Natural killer cell (primary cell): ENCODE measurements around the gene HAAO. TPM values are rescaled to one million over a fixed set of nuclear protein-coding genes. Genes with fewer than 3 reads are reported as not detected.
"Not testable (repeated sequence)": the region's sequence is repeated elsewhere in the genome, so short reads cannot be mapped to it uniquely, and the experiment has no call there.

Experiments used
- ATAC-seq, 3 donors: fragments of 150-1000 bp in 2 of 3; fragments of 200-7000 bp in 1 of 3; cut with Tn5 transposase; 1 replicate in 1 of 3; 2 replicates in 2 of 3; pipeline ENCODE4 v1.10.0; 2021; ENCODE audit warnings: mild to moderate bottlenecking in 2 of 3, moderate library complexity in 2 of 3
- DNase-seq, 2 donors: peaks; one replicate each; pipeline versions ENCODE4 v3.0.0 to v3.0.0-alpha.2; 2013 to 2021; ENCODE audit warnings: mixed read lengths in 1 of 2
- H3K27ac ChIP-seq: one replicate; pipeline ENCODE4 v1.5.1; 2013; ENCODE audit warnings: mild to moderate bottlenecking, low read length
- H3K27me3 ChIP-seq: one replicate; pipeline ENCODE4 v1.6.1; 2013; ENCODE audit warnings: low read length; ENCODE audit not compliant: control insufficient read depth, insufficient read depth
- H3K36me3 ChIP-seq: one replicate; pipeline ENCODE4 v1.6.1; 2013; ENCODE audit warnings: low read length; ENCODE audit not compliant: control insufficient read depth, insufficient read depth
- H3K4me1 ChIP-seq: one replicate; pipeline ENCODE4 v1.6.1; 2013; ENCODE audit warnings: low read length; ENCODE audit not compliant: control insufficient read depth, insufficient read depth
- H3K4me3 ChIP-seq: one replicate; pipeline ENCODE4 v1.5.1; 2013; ENCODE audit warnings: low read length
- H3K9me3 ChIP-seq: one replicate; pipeline ENCODE4 v1.6.1; 2013; ENCODE audit warnings: low read length; ENCODE audit not compliant: control insufficient read depth, insufficient read depth
- H3K27ac Mint-ChIP-seq, 2 donors: one replicate each; pipeline ENCODE4 v1.8.0; 2022; ENCODE audit warnings: mild to moderate bottlenecking in 2 of 2, mixed read lengths in 2 of 2, moderate library complexity in 1 of 2
- H3K27me3 Mint-ChIP-seq, 2 donors: one replicate each; pipeline ENCODE4 v1.8.0; 2022; ENCODE audit warnings: low read depth in 2 of 2, mixed read lengths in 2 of 2
- H3K36me3 Mint-ChIP-seq: one replicate; pipeline ENCODE4 v1.8.0; 2022; ENCODE audit warnings: mixed read lengths
- H3K4me1 Mint-ChIP-seq, 2 donors: one replicate each; pipeline ENCODE4 v1.8.0; 2022; ENCODE audit warnings: mixed read lengths in 2 of 2
- H3K4me3 Mint-ChIP-seq: one replicate; pipeline ENCODE4 v1.8.0; 2022; ENCODE audit warnings: mild to moderate bottlenecking, moderate library complexity, mixed read lengths
- H3K9me3 Mint-ChIP-seq, 2 donors: one replicate each; pipeline ENCODE4 v1.8.0; 2022; ENCODE audit warnings: mixed read lengths in 2 of 2
- WGBS: methylation state at CpG from one replicate; pipeline ENCODE4 v1.1.7; 2013; ENCODE audit warnings: missing lambda C conversion rate; ENCODE audit not compliant: insufficient coverage; 5-methylcytosine and 5-hydroxymethylcytosine counted together
- intact Hi-C: fragments of 100-400 bp; cut with micrococcal nuclease; formaldehyde crosslinking; loops from one replicate; pipeline ENCODE4 v1.14.2; 2022
- total RNA-seq, 4 donors: library from RNA; stranded (reverse); fragments of 120-200 nt in 1 of 4; gene quantifications; one replicate each; pipeline versions ENCODE4 v1.2.3 to v1.2.4, GENCODE V29; 2013 to 2022
- TF ChIP-seq, protein P1 (sequence below): fragments of 200-600 bp; IDR thresholded peaks from one replicate; pipeline ENCODE4 v1.8.0; 2022; ENCODE audit warnings: antibody characterized with exemption

The HAAO gene
- total RNA-seq, 3 donors from 2014 or later (not counting 1 experiment from before 2014, with no cell fraction given) = 0.35 to 1.3 (median 0.68) TPM

- TF ChIP-seq, protein P1, sequence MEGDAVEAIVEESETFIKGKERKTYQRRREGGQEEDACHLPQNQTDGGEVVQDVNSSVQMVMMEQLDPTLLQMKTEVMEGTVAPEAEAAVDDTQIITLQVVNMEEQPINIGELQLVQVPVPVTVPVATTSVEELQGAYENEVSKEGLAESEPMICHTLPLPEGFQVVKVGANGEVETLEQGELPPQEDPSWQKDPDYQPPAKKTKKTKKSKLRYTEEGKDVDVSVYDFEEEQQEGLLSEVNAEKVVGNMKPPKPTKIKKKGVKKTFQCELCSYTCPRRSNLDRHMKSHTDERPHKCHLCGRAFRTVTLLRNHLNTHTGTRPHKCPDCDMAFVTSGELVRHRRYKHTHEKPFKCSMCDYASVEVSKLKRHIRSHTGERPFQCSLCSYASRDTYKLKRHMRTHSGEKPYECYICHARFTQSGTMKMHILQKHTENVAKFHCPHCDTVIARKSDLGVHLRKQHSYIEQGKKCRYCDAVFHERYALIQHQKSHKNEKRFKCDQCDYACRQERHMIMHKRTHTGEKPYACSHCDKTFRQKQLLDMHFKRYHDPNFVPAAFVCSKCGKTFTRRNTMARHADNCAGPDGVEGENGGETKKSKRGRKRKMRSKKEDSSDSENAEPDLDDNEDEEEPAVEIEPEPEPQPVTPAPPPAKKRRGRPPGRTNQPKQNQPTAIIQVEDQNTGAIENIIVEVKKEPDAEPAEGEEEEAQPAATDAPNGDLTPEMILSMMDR = no peak
- Histone ChIP-seq H3K4me1 (no peaks in the 10 kb centered on the region), H3K27me3 (no peaks in the 10 kb centered on the region), H3K36me3 (peaks cover 1% of the 10 kb centered on the region), H3K27ac (no peak overlapping the region), H3K9me3 (no peaks in the 10 kb centered on the region), H3K4me3 (no peak overlapping the region)
- intact Hi-C loops = no loop called here
- Mint-ChIP-seq H3K36me3 (peaks cover 23% of the 10 kb centered on the region), H3K9me3 (peaks cover 4 to 17% of the 10 kb centered on the region in 2 donors), H3K4me3 (no peak overlapping the region), H3K27me3 (no peaks in the 10 kb centered on the region), H3K27ac (no peak overlapping the region), H3K4me1 (peaks cover 0 to 6% of the 10 kb centered on the region in 2 donors)
- no peak for DNase-seq
- no peak for ATAC-seq
Observed at GRCh38 chr2:42736598-42737322, 55.6 kb downstream of the HAAO start.

GRCh38 chr2:42733852-42734251, 58.5 kb downstream of the HAAO start:
- peaks cover 29% of the 10 kb centered on the region for H3K36me3 Mint-ChIP-seq
- peaks cover 4 to 20% of the 10 kb centered on the region in 2 donors for H3K9me3 Mint-ChIP-seq
- 89% methylated on average over 1 of the region's 1 CpG for WGBS
- TF ChIP-seq, protein P1 = no peak
- no peak overlapping the region for H3K27ac Mint-ChIP-seq
- no peaks in the 10 kb centered on the region for H3K9me3 ChIP-seq
- no peaks in the 10 kb centered on the region for H3K27me3 Mint-ChIP-seq
- H3K4me3 Mint-ChIP-seq = no peak overlapping the region
- H3K4me1 ChIP-seq = no peaks in the 10 kb centered on the region
- intact Hi-C loops = no loop called here
- H3K4me3 ChIP-seq = no peak overlapping the region
- no peaks in the 10 kb centered on the region for H3K27me3 ChIP-seq
- H3K36me3 ChIP-seq = peaks cover 1% of the 10 kb centered on the region
- H3K4me1 Mint-ChIP-seq = peaks cover 0 to 6% of the 10 kb centered on the region in 2 donors
- no peak for DNase-seq
- H3K27ac ChIP-seq = no peak overlapping the region
- no peak for ATAC-seq

GRCh38 chr2:42731316-42731715, 61.1 kb downstream of the HAAO start:
- H3K4me3 Mint-ChIP-seq, DNase-seq, intact Hi-C loops, H3K27ac Mint-ChIP-seq, H3K4me1 Mint-ChIP-seq, ATAC-seq, H3K27me3 ChIP-seq, H3K27ac ChIP-seq, H3K4me1 ChIP-seq, H3K36me3 ChIP-seq, H3K4me3 ChIP-seq, H3K9me3 ChIP-seq, H3K27me3 Mint-ChIP-seq: not testable (repeated sequence)
- 90% methylated on average over 4 of the region's 4 CpGs for WGBS
- peaks cover 4 to 20% of the 10 kb centered on the region in 2 donors for H3K9me3 Mint-ChIP-seq
- peaks cover 29% of the 10 kb centered on the region for H3K36me3 Mint-ChIP-seq

DNA sequence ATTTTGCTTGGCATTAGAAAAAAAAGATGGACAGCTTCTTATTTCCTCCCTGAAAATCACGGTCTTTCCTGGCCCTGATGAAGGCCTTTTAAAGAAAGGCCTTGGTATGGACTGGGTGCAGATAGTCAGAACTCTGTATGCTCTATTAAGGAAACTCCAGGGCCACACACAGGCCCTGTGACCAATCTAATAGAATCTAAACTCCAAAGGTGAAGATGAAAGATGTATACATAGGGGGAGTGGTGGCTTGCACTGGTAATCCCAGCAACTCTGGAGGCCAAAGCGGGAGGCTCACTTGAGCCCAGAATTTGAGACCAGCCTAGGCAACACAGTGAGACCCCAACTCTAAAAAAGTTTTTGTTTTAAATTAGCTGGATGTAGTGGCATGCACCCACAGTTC, 65.7 kb downstream of the HAAO start:
- intact Hi-C loops = no loop called here
- H3K4me1 Mint-ChIP-seq = no peaks in the 10 kb centered on the region
- H3K4me3 ChIP-seq = no peak overlapping the region

More for the DNA sequence above, 65.7 kb downstream of the HAAO start:
- Histone ChIP-seq H3K9me3 (no peaks in the 10 kb centered on the region), H3K27ac (no peak overlapping the region), H3K4me1 (no peaks in the 10 kb centered on the region), H3K36me3 (no peaks in the 10 kb centered on the region), H3K27me3 (no peaks in the 10 kb centered on the region)
- Mint-ChIP-seq H3K27ac (no peak overlapping the region), H3K36me3 (peaks cover 5% of the 10 kb centered on the region), H3K9me3 (peaks cover 0 to 3% of the 10 kb centered on the region in 2 donors), H3K27me3 (no peaks in the 10 kb centered on the region), H3K4me3 (no peak overlapping the region)
- TF ChIP-seq, protein P1 = no peak
- 96% methylated on average over 2 of the region's 2 CpGs for WGBS
- ATAC-seq (no peak), DNase-seq (no peak)
